ENCODE results near the gene ELP1. TPM values are rescaled to one million over a fixed set of nuclear protein-coding genes. Genes with fewer than 3 reads are reported as not detected.
A peak's percentile ranks its signal among the peaks of the same experiment; 100 is the strongest.

Gene ELP1, protein sequence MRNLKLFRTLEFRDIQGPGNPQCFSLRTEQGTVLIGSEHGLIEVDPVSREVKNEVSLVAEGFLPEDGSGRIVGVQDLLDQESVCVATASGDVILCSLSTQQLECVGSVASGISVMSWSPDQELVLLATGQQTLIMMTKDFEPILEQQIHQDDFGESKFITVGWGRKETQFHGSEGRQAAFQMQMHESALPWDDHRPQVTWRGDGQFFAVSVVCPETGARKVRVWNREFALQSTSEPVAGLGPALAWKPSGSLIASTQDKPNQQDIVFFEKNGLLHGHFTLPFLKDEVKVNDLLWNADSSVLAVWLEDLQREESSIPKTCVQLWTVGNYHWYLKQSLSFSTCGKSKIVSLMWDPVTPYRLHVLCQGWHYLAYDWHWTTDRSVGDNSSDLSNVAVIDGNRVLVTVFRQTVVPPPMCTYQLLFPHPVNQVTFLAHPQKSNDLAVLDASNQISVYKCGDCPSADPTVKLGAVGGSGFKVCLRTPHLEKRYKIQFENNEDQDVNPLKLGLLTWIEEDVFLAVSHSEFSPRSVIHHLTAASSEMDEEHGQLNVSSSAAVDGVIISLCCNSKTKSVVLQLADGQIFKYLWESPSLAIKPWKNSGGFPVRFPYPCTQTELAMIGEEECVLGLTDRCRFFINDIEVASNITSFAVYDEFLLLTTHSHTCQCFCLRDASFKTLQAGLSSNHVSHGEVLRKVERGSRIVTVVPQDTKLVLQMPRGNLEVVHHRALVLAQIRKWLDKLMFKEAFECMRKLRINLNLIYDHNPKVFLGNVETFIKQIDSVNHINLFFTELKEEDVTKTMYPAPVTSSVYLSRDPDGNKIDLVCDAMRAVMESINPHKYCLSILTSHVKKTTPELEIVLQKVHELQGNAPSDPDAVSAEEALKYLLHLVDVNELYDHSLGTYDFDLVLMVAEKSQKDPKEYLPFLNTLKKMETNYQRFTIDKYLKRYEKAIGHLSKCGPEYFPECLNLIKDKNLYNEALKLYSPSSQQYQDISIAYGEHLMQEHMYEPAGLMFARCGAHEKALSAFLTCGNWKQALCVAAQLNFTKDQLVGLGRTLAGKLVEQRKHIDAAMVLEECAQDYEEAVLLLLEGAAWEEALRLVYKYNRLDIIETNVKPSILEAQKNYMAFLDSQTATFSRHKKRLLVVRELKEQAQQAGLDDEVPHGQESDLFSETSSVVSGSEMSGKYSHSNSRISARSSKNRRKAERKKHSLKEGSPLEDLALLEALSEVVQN (N-terminal part only)
- 10 to 100 TPM; 12.3 to 22.2 (median 20.2) TPM for total RNA-seq

DNA sequence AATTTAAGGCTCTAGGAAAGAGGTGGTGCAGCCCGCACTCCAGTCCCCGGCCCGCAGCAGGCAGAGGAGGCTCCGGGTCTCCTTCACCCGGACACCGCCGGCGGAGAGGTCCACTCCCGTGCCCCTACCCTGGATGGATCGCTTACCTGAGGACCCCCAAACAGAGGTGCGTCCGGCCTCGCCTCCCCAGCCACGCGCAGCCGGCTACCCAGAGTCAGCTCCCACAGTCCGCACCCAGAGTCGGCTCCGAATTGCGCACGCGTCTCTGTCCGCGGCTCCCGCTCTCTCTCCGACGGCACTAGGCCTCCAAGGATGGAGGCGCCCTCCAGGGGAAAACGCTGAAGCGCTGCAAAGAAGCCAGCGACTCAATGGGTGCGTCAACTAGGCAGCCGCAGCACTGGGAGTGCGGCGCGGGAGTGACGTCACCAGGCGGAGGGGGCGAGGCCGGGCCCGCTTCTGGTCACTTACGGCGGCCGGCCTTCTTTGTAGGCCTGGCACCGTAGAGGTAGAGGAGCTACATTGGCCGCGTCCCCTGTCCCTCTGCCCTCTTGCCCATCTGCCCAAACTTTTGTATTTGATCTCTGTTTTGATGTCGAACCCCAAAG lies at the start of gene ELP1:
Gene ELP1, minus strand, starts transcription at position 407 of the 605 bp plus-strand sequence. CDS start 2,978 bp downstream, outside the sequence.
- peak; percentile 53 for DNase-seq
- H3K9me3 ChIP-seq = no peaks in the 10 kb centered on the region
- H3K27ac ChIP-seq = peak within 1 kb of the TSS; percentile 88 to 94 (median 90)
- H3K4me3 ChIP-seq = peak within 1 kb of the TSS; percentile 63 to 94 (median 78)
- peaks cover 0 to 45% (median 0%) of the 10 kb centered on the region in 3 donors for H3K36me3 ChIP-seq
- intact Hi-C loops (cut with DNase I) = no loop called here
- no peaks in the 10 kb centered on the region for H3K27me3 ChIP-seq
- peaks cover 8 to 31% (median 21%) of the 10 kb centered on the region in 3 donors for H3K4me1 ChIP-seq
- peak in 3 of 6 experiments; percentile 6 to 29 (median 11) for TF ChIP-seq CTCF (IDR thresholded peaks at IDR 0.05)
- TF ChIP-seq POLR2A (IDR thresholded peaks at IDR 0.05) = peak in 3 of 4 donors; percentile 21 to 62 (median 32)
- 0 to 5% methylated on average over 3 to 10 of the region's 48 CpGs for whole genome bisulfite sequencing, 2 donors

GRCh38 chr9:108980893-108981292 lies 47.0 kb upstream of the ELP1 start:
- 83 to 94% methylated on average over 2 of the region's 2 CpGs for WGBS, 2 donors
- Histone ChIP-seq H3K36me3 (peaks cover 0 to 6% (median 0%) of the 10 kb centered on the region in 3 donors), H3K9me3 (no peaks in the 10 kb centered on the region), H3K27me3 (no peaks in the 10 kb centered on the region), H3K4me1 (peaks cover 0 to 22% (median 7%) of the 10 kb centered on the region in 3 donors), H3K4me3 (no peak overlapping the region), H3K27ac (no peak overlapping the region)
- no peak for TF ChIP-seq POLR2A (IDR thresholded peaks at IDR 0.05)
- TF ChIP-seq CTCF (IDR thresholded peaks at IDR 0.05) = no peak
- intact Hi-C loops (cut with DNase I) = no loop called here
- DNase-seq = no peak

DNA sequence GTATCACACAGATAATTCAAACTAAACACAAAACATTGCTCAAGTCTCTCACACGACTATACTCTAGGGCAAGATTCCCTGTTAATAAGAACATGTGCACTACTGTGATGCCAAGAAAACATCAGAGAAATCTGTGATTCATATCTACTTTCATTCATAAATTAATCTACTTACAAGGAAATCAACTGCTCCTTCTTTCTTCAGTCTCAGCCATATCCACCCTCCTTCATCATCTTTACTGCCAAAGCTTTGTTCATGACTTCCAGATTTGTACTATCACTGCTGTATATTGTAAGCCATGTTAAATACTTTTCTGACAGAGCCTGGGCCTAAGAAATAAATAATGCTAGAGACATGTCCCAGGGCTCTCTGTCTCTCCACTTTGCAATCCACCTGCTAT lies 44.3 kb upstream of the ELP1 start:
- DNase-seq = no peak
- whole genome bisulfite sequencing, 2 donors = 25 to 28% methylated on average over 1 of the region's 1 CpG
- peak overlapping the region in 2 of 4 donors; percentile 19 to 56 for H3K27ac ChIP-seq

GRCh38 chr9:108973895-108974294 lies 40.0 kb upstream of the ELP1 start:
- WGBS, 2 donors = 65 to 81% methylated on average over 5 of the region's 5 CpGs
- H3K4me3 ChIP-seq = no peak overlapping the region
- peaks cover 0 to 27% (median 7%) of the 10 kb centered on the region in 3 donors for H3K4me1 ChIP-seq
- H3K27ac ChIP-seq = no peak overlapping the region
- no peaks in the 10 kb centered on the region for H3K9me3 ChIP-seq
- no peaks in the 10 kb centered on the region for H3K27me3 ChIP-seq
- H3K36me3 ChIP-seq = peaks cover 0 to 3% (median 0%) of the 10 kb centered on the region in 3 donors
- intact Hi-C loops (cut with DNase I) = no loop called here
- no peak for TF ChIP-seq CTCF (IDR thresholded peaks at IDR 0.05)
- TF ChIP-seq POLR2A (IDR thresholded peaks at IDR 0.05) = no peak
- DNase-seq = no peak

More for the DNA sequence above, 44.3 kb upstream of the ELP1 start:
- intact Hi-C loops (cut with DNase I) = no loop called here
- TF ChIP-seq POLR2A (IDR thresholded peaks at IDR 0.05) = no peak
- no peak for TF ChIP-seq CTCF (IDR thresholded peaks at IDR 0.05)
- no peak overlapping the region for H3K4me3 ChIP-seq
- H3K4me1 ChIP-seq = peaks cover 0 to 25% (median 7%) of the 10 kb centered on the region in 3 donors
- H3K9me3 ChIP-seq = no peaks in the 10 kb centered on the region
- no peaks in the 10 kb centered on the region for H3K27me3 ChIP-seq
- peaks cover 0 to 6% (median 0%) of the 10 kb centered on the region in 3 donors for H3K36me3 ChIP-seq
